GM21717 (cell line): ENCODE data around the gene TSPO2.

Experiments used
- ATAC-seq: cut with Tn5 transposase; IDR thresholded peaks from one replicate; pipeline ENCODE4 v1.9.1; 2021; ENCODE audit warnings: mild to moderate bottlenecking, moderate library complexity; ENCODE audit not compliant: unreplicated experiment

The TSPO2 gene

GRCh38 chr6:41027241-41027640, 15.0 kb upstream of the TSPO2 start:
- no peak for ATAC-seq

- ATAC-seq = peak; percentile 76
Observed at GRCh38 chr6:41027799-41028560, 14.3 kb upstream of the TSPO2 start.

DNA sequence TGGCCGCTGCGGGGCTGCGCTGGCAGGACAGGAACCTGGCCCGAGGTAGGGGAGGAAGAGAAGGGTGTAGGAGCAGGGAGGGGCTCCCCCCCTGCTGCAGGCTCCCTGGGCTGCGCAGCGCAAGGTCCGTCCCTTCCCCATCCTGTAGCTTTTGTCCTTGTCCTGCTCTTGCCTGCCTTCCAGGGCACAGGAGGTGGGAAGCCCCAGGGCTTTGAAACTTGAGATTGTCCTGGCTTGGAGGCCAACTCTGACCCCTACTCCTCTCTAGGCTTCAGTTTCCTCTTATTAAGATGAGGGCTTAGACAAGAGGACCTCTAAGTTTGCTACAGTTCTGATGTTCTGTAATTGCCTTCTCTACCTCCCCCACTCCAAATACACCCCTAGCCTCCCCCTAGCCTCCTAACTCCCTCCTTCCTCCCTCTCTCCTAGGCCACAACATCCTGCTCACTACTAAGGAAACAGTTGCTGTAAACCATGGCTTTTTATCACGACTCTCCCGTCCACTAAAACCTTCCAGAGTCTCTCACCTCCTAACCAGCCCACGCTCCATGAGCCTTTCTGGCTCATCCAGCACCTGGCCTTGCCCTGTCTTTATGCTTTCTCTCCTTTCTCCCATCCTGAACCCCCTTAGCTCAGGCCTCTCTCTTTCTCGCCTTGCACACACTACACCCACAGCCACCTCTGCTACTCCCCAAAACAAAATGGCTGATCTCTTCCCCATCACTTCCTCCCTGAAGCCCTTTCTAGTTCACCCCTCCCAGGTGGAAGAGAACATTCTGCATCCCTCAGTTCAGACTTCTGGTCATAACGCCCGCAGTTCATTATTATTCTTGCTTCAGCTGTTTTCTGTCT, 13.5 kb upstream of the TSPO2 start:
- peak; percentile 22 for ATAC-seq

DNA sequence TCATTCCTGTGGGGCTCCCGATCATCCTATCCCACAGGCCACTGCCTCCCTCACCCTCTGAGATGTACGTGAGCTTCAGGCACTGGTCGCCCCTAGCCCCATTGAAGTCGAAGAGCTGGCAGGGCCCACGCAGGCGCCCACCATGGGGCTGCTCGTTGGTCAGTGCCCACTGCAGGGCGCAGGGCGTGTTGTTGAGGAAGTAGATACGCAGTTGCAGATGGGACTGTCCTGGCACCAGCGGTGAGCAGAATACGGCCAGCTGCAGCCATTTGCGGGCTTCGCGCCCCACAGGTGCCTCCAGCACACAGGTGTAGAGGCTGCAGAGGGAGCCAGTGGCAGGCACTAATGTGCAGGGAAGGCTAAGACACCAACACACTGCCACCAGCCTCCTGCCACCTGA, 9.4 kb upstream of the TSPO2 start:
- no peak for ATAC-seq

DNA sequence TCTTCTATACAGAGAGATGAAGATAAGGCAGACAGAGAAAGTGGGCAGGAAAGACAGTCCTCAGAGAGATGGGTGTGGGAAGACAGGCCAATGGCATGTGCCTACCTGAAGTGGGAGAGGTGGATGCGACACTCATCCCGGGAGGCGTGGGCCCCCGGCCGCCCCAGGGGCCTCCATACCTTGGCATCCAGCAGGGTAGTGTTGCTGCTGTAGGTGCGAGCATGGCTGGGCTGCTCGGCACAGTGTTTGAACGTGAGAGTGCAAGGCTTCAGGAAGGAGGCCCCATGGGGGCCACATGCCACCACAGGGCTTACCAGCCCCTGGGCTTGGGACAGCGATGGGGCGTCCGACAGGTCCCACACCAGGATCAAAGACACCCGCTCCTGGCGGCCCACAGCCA, 8.5 kb upstream of the TSPO2 start:
- ATAC-seq = no peak

- no peak for ATAC-seq
Observed at GRCh38 chr6:41036186-41036585, 6.1 kb upstream of the TSPO2 start.

GRCh38 chr6:41036601-41037000, 5.7 kb upstream of the TSPO2 start:
- ATAC-seq = no peak

DNA sequence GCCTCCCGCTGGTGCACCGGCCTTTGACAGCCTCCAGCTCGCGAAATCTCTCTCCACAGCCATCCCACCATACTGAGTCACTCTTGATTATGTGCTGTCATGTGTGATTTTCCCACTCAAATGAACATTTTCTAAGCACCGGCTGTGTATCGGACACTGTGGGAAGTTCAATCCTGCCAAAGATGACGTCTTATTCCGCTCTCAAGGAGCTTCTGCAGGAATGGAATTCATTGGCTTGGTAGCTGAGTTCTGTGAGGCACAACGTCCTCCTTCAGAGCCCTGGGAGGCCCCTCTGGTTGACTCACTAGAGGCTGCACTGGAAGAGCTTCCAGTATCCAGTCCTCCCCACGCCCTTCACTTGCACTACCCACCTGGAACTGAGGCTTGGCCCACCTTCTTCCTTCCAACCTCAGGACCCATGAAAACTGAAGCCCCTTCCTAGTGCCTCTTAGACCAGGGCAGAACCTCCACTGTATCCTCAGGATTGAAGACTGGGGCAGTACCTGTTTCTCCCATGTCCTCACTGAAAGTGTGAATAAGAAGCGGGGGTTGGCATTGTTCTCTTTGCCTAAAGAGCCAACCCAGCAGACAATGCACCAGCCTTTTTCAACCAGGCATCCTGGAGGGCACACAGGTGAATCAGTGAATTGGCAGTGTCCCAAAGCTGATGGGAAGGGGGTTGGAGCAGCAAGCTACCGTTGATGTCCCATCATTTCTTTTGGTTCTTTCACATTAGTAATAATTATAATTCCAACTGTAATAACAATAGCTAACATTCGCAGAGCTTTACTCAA, 5.0 kb upstream of the TSPO2 start:
- no peak for ATAC-seq

DNA sequence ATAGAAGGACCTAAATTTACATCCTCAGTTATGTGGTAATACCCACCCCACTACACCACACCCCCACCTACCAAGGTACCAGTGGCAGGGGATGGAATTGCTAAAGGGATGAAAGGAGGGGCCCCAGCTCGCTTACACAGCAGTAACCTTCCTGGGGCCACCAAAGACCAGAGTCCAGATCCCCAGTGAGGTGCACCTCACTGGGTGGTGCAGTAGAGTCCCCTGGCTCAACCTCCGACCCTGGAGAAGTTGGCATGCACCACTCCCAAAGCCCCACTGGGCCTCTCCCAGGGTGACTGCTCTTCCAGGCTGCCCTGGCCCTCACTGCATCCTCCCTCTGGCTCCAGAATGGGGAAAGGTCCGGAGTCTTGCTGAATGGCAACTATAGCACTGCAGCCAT, 4.1 kb upstream of the TSPO2 start:
- no peak for ATAC-seq

- ATAC-seq = no peak
Observed at GRCh38 chr6:41039060-41039998, 2.9 kb upstream of the TSPO2 start, which contains the start of gene UNC5CL. Gene UNC5CL (minus strand): TSS chr6:41039221. CDS start chr6:41035074, 4,147 bp downstream.

DNA sequence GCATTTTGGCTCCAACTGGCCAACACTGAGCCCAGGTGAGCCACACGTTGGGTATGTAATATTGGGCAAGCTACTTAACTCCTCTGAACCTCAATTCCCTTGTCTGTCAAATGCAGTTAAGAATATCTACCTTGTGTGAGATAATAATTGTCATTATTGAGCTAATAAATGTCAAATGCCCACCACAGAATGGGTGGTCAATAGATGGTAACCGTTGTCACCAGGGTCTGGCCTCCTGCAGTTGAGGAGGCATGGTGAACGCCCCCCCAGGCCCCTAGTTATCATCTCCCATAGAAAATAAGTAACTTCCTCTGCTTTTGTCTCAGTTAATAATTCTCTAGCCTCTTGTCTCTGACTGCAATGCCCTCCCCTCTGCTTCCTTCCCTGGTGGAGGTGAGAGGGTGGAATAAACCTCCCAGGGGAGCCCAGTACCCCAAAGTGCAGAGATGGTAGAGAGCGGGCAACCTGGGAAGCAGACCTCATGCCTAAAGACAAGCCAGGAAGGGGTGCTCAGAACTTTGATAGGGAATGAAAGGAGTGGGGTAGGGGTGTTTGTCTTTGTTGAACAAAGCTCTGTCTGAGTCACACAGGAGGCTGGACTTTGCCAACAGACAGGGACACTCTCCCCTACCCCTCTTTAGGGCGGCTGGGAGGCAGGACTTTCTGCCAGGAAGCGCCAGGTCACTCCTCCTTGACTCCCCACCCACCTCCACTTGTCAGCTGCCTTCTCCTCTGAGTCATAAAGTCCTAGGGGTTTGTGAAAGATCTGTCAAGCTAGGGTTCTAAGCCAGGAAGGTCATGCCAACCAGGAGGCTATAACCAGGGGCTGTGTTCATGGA, 1.9 kb upstream of the TSPO2 start:
- no peak for ATAC-seq

DNA sequence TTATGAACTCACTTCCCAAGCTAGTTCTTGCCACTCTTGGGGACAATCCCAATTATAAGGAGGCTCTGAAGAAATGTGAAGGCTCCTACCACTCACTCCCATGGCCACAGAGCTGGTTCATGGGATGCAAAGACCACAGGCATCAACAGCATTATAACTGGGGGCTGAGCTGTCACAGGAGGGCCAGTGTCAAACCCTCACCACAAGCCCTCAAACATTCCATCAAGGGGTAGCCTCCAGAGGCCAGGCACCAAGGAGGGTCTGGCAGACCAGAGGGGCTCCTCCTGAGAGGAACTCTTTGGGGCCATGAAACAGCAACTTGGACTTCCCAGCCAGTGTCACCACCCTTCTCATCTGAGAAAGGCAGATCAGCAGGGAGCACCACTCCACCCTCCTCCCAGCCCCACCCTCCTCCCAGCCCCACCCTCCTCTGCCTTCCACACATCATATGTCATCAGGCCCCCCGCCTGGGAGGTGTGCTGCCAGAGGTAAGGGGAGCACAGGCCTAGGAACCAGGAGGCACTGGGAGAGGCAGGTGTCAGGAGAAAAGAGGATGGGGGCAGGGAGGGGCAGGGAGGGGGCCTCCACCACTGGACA, 1.2 kb upstream of the TSPO2 start:
- ATAC-seq = no peak

GRCh38 chr6:41043151-41043550, 884 bp downstream of the TSPO2 start:
- no peak for ATAC-seq

DNA sequence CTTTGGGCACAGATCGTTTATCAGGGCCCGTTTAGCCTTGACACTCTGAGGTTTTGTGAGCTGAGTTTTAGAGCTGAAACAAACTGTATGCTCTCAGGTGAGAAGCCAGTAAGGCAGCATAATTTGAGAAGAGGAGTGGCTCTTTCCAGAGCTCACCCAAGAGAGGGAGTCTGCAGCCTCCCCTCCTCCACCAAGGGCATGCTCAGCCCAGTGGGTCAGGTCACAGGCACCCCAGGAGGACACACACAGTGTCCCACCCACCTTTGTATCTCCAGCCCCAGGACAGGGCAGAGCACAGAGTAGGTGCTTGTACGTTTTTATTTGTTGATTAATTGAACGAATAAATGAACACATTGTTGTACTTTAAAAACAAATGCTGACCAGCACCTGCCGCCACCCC, 3.4 kb downstream of the TSPO2 start:
- ATAC-seq = no peak

- ATAC-seq = no peak
Observed at GRCh38 chr6:41046084-41046483, 3.8 kb downstream of the TSPO2 start.

DNA sequence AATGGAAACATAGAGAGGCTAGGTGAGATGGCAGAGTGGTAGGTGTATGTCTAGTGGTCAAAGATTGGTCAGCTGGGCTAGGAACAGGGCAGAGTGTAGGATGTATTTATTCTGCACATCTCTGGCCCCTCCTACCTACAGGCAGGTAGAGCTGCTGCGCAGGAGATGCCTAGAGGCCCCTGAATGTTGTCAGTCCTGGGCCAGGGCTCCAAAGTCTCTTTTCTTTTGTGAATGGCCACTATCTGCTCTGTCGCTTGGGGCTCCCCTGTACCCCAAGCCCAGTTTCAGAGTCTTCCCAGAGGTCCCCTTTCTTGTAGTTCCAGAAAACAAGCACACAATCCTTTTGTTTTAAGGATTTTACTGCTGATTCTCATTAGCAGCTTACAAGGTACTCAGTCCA, 5.0 kb downstream of the TSPO2 start:
- no peak for ATAC-seq

- ATAC-seq = no peak
Observed at GRCh38 chr6:41047745-41048732, 5.8 kb downstream of the TSPO2 start.

- ATAC-seq = no peak
Observed at GRCh38 chr6:41049521-41049920, 7.3 kb downstream of the TSPO2 start.
